Measurements from ENCODE around the gene KAT6B.

Gene KAT6B

GRCh38 chr10:74824184-74824899 lies 2.1 kb upstream of the KAT6B start:
- no peak for TF ChIP-seq CTCF (conservative IDR thresholded peaks at IDR 0.05; ENCODE audit: low read length)
- DNase-seq (ENCODE audit: low read depth): no peak
- peak overlapping the region; percentile 86 for H3K4me3 ChIP-seq (ENCODE audit: low read length)

DNA sequence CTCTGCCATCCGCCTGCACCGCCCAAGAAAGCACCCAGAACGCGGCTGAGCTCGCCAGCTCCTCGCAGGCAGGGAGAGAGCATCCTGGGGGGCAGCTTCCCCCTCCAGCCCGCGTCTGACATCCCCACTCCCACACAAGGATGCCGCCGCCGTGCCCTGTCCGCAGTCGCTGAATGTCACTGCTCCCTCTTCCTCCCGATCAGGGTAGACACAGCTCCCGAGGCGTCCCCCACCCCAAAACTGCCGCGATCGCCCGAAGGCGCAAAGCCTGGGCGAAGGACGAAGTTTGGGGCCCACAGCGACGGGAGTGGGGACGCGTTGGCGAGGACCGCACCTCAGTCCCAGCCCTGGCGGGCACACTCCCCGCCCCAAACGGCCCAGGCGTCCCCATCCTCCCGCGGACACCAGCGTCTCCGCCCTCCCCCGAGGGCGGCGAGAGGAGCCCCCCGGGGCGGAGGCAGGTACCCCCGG lies 1.5 kb upstream of the KAT6B start:
- peak overlapping the region; percentile 86 for H3K4me3 ChIP-seq (ENCODE audit: low read length)
- no peak for TF ChIP-seq CTCF (conservative IDR thresholded peaks at IDR 0.05; ENCODE audit: low read length)
- DNase-seq (ENCODE audit: low read depth): peak; percentile 14

DNA sequence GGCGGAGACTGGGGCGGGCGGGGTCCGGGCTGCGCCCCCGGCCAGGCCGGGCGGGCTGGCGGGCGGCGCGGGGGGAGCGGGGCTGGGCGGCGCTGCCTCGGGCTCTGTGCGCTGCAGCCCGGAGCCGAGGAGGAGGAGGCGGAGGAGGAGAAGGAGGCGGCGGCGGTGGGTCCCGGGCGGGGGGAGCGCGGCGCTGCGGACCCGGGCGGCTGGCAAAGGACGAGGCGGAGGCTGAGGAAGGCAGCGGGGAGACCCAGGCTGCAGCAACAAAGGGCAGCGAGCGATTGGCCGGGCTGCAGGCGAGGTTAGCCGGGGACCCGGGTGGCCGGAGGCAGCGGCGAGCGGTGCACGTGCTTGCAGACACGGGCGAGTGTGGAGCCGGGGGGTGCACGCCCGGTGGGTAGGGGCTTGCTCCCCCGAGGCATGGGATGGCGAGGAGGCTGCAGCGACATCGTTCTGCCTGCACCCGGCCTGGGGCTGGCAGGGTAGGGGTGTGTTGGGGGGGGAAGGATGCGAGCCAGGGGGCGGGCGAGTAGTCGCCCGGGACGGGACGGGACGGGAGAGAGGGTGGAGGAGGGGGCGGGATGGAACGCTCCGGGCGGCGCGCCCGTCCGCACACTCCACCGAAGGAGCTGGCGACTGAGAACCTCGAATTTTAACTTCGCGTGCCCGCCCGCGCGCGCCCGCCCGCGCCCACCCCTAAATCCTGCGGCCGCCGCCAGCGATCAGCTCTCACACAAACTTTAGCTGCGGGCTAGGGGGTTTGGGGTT lies 844 bp upstream of the KAT6B start:
- no peak for TF ChIP-seq CTCF (conservative IDR thresholded peaks at IDR 0.05; ENCODE audit: low read length)
- DNase-seq (ENCODE audit: low read depth): no peak
- H3K4me3 ChIP-seq (ENCODE audit: low read length): peak overlapping the region; percentile 86

- no peak for TF ChIP-seq CTCF (conservative IDR thresholded peaks at IDR 0.05; ENCODE audit: low read length)
- DNase-seq (ENCODE audit: low read depth): no peak
- H3K4me3 ChIP-seq (ENCODE audit: low read length): peak overlapping the region; percentile 86
Measured at GRCh38 chr10:74827045-74827441, 643 bp downstream of the KAT6B start.

GRCh38 chr10:74827694-74828093 lies 1.3 kb downstream of the KAT6B start:
- H3K4me3 ChIP-seq (ENCODE audit: low read length): peak overlapping the region; percentile 86
- no peak for DNase-seq (ENCODE audit: low read depth)
- TF ChIP-seq CTCF (conservative IDR thresholded peaks at IDR 0.05; ENCODE audit: low read length): no peak

DNA sequence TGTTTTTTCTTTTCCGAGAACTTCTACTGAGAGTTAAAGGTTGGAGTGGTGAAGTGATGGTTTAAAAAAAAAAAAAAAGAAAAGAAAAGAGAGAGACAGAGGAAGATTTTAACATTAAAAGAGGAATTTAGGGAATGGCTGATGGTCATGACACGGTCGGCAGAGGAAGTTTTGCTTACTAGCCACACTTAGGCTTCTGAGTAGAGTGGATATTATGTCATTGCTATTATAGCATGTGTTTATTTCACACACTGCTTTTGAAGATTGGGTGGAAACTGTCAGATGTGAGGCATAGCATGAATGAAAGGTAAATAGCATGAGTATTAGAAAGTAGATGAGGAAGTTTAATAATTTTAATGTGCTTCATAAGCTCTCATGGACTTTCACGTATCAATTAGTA lies 2.5 kb downstream of the KAT6B start:
- H3K4me3 ChIP-seq (ENCODE audit: low read length): no peak overlapping the region
- no peak for DNase-seq (ENCODE audit: low read depth)
- no peak for TF ChIP-seq CTCF (conservative IDR thresholded peaks at IDR 0.05; ENCODE audit: low read length)

Data from AG10803 (cell line).